C4-2B (cell line): ENCODE data around the gene TCAF1.

Source experiments
- CTCF ChIP-seq: fragments of 450-650 bp; conservative IDR thresholded peaks from 2 replicates; pipeline ENCODE4 v1.5.1; 2017; ENCODE audit warnings: mild to moderate bottlenecking
- ZFX ChIP-seq: fragments of 450-650 bp; IDR thresholded peaks from 2 replicates; pipeline ENCODE4 v1.6.1; 2017

- peak; percentile 63 for TF ChIP-seq CTCF
- TF ChIP-seq ZFX: peak; percentile 93
Measured at GRCh38 chr7:143901668-143902331, at the start of gene TCAF1.
